Activated CD8-positive, alpha-beta memory T cell treated with anti-CD3 and anti-CD28 coated beads, Interleukin-2, amount 50 U/mL, for 48 hours (primary cell): Measurements from ENCODE around the gene RPS6KA2.
A peak's percentile ranks its signal among the peaks of the same experiment; 100 is the strongest.
"Not testable (repeated sequence)": the region's sequence is repeated elsewhere in the genome, so short reads cannot be mapped to it uniquely, and the experiment has no call there.

ENCODE experiments used
- DNase-seq: peaks from one replicate; pipeline ENCODE4 v3.0.0-alpha.2; 2020

The RPS6KA2 gene

DNA sequence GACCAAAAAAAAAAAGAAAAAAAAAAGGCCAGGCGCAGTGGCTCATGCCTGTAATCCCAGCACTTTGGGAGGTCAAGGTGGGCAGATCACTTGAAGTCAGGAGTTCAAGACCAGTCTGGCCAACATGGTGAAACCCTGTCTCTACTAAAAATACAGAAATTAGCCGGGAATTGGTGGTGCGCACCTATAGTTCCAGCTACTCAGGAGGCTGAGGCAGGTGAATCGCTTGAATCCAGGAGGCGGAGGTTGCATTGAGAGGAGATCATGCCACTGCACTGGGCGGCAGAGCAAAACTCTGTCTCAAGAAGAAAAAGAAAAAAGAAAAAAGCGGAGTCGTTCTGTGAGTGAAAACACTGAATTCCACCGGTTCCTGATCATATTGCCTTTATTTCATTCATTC lies 240.0 kb downstream of the RPS6KA2 start:
- DNase-seq, result not testable (repeated sequence)

DNA sequence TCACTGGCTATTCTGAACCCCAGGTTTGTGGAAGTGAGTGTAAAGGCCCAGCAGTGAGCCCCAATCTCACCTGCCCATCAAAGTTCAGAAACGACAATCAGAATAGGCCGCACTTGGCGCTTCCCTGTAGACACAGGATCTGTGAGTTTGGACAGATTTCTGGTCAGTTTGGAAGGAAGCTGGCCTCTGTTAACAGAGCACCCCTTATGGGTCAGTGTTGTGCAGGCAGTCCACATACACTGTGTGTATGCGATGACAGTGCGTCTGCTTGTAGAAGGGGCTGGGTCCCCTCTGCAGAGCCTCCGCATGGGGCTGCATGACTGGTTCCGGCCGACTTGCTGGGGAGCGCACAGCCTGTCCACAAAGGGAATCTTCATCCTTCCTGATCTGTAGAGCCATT lies 240.9 kb downstream of the RPS6KA2 start:
- DNase-seq, result no peak

DNA sequence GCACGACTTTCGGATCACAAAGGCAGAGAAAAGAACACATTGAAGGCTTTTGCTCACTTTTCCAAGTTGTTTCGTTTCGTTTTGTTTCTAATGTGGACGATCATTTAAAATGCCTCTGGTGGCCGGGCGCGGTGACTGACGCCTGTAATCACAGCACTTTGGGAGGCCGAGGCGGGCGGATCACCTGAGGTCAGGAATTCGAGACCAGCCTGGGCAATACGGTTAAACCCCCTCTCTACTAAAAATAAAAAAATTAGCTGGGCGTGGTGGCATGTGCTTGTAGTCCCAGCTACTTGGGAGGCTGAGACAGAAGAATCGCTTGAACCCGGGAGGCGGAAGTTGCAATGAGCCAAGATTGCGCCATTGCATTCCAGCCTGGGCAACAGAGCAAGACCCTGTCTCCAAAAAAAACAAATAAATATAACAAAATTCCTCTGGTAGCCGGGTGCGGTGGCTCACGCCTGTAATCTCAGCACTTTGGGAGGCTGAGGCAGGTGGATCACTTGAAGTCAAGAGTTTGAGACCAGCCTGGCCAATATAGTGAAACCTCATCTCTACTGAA lies 243.2 kb downstream of the RPS6KA2 start:
- DNase-seq, result not testable (repeated sequence)

DNA sequence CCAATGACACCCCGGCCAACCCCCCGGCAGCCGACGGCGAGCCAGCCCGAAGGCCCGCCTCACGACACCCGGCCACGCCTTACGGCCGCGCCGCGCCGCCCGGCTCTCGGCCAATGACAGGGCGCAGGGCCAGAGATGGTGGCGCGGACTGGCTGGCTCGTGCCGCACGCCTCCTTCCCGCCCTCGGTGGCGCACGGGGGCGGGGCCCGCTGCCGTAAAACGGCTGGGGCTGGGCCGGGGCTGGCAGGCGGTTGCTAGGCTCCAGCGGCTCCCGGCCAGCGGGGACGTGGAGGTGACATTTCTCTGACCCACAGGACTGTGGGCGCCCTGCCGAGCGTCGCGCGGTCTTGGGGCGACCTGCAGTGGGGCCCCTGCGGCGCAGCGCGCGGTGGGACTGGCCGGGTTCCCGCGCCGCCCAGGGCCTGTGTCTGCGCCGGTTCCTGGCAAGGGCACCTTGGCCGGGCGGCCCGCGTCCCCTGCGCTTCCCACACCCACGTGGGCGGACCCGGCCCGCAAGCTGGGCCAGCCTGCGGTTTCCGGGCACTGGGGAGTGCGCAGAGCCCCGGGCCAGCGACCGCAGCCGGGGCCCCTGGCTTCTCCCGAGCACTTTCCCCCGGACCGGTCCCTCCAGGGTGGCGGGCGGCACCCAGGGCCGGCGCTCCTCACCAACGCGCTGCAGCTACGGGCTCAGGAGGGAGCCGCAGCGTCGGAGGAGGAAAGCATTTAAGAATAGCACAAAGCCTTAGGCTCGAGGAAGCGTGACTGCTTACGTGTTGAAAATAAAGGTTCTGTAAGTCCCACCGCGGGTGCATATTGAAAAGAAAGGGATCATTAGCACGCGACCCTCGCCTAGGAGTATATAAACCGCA lies 243.9 kb downstream of the RPS6KA2 start, which contains the start of gene MPC1:
MPC1 (minus strand) TSS at position 8 of the 869 bp plus-strand sequence. CDS start 64 bp downstream, outside the sequence.
- DNase-seq, result peak; percentile 96

DNA sequence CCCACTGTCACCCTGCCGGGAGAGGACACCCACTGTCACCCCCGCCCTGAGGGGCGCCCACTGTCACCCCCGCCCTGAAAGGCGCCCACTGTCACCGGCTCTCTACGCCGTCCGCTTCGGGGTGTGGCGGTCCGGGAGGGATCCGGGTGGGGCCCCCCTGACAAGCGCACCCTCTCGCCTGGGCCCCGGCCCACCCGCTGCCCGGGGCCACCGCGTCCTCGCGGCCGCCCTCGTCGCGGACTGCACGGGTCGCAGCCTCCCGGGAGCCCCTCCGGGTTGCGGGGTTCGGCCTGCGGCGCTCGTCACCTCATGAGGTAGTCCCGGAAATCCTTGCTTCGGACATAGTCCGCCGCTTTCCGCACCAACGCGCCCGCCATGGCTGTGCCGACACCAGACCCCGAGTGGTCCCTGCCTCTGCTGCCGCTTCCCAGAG lies 244.5 kb downstream of the RPS6KA2 start:
- DNase-seq, result no peak

DNA sequence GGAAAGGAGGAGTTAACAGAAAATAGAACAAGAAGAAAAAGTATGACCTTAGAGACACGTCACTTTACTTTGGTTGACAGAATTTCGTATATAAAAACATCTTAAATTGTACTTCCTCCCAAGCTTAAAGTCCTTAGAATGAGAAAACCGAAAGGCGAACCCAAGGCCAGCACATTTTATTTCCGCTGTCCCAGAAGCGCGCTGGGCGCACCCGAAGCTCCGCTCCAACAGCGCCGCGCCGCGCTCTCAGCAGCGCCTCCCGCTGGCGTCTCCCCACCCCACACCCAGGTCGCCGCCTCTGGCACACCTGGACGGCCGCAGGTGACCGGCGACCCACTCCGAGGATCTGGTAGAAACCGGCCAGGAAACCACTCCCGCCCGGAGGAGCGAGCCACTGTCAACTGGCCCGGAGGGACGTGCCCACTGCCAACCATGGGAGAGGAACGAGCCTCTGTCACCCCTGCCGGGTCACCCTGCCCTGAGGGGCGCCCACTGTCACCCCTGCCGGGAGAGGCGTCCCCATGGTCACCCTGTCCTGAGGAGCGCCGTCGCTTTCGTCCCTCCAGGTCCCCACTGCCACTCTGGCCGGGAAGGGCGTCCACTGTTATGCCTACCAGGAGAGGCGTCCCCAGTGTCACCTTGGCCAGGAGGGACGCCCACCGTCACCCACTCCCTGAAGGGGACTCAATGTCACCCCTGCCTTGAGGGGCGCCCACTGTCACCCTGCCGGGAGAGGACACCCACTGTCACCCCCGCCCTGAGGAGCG lies 245.1 kb downstream of the RPS6KA2 start:
- peak; percentile 89 for DNase-seq

DNA sequence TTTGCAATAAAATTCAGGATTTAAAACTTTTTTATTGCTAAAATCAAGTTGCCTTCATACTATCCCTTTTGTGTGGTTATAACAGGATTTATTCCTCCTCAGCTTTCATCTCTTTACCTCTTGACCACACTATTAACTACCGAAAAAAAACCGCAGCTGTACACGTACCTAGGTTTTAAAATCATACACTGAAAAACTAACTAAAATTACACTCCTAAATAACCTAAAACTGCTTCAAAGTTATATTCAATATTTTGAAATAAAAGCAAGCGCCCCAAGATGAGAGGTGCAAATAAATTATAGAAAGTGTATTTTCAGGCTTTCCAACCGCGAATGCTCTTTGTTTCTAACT lies 245.7 kb downstream of the RPS6KA2 start:
- no peak for DNase-seq

DNA sequence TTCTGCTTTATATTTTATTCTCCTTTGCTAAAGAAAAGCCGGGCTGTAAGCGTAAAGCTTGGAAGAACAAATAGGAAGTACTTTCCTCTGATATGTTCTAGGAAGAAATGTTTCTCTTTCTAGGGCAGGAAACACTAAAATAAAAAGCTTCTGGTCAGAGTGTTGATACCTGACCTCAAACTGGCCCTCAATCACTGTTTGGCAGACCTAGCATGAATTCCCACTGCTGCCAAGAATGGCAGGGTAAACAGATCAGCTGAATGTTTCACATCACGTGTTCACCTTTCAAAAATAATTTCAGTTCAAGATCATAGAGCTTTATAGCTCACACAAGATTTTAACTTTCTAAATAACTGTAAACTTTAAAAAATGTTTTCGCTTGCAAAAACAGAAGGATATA lies 247.3 kb downstream of the RPS6KA2 start:
- no peak for DNase-seq

DNA sequence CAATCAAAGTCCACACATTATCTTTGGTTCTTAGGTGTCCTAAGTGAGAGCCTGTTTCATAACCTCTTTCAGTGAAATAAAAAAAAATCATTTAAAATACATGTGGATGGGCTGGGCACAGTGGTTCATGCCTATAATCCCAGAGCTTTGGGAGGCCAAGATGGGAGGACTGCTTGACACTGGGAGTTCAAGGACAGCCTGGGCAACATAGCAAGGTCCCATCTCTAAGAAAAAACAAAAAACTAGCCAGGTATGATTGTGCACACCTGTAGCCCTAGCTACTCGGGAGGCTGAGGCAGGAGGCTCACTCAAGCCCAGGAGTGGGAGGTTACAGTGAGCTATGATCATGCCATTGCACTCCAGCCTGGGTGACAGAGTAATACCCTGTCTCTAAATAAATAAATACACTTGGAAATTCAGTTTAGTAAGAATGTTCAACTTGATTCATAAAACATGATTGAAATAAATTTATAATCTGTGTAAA lies 247.9 kb downstream of the RPS6KA2 start:
- DNase-seq, result no peak

DNA sequence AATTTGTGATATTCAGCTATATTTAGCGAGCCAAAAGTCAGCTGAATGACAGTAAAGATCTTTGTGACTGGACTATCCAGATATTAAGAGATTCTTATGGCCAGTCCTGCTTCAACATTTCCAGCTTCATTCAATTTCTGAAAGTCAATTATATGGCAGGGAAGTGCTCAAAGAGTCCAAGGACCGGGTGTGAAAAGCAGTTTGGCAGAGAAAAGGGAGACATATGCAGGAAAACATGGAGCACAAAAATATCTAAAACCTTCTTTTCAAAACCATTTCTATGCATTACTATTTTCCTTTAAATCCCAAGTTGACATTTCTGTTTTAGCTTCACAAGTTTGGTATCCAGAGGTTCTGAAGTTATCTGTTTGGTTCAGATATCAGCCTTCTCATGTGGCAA lies 249.3 kb downstream of the RPS6KA2 start:
- DNase-seq, result no peak

DNA sequence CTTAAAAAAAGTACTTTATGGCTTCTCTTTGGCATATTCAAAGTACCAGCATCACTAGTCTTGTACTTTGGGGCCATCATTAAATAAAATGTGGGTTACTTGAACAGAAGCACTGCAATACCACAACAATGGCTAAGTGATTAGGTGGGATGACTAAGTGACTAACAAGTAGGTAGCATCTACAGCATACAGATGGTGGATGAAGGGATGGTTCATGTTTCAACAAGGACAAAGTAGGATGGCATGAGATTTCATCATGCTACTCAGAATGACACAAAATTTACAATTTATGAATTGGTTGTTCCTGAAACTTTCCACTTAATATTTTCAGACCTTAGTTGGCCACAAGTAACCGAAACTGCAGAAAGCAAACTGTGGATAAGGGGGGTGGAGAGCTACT lies 252.0 kb downstream of the RPS6KA2 start:
- DNase-seq, result no peak

DNA sequence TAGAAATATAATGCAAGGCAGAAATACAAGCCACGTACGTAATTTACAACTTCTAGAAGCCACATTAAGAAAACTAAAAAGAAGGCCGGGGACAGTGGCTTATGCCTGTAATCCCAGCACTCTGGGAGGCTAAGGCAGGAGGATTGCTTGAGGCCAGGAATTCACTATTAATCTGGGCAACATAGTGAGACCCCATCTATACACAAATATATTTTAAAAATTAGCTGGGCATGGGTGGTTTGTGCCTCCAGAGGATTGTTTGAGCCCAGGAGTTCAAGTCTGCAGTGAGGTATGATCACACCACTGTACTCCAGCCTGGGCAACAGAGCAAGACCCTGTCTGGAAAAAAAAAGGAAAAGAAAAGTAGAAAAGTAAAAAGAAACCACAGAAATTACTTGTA lies 256.6 kb downstream of the RPS6KA2 start:
- no peak for DNase-seq

DNA sequence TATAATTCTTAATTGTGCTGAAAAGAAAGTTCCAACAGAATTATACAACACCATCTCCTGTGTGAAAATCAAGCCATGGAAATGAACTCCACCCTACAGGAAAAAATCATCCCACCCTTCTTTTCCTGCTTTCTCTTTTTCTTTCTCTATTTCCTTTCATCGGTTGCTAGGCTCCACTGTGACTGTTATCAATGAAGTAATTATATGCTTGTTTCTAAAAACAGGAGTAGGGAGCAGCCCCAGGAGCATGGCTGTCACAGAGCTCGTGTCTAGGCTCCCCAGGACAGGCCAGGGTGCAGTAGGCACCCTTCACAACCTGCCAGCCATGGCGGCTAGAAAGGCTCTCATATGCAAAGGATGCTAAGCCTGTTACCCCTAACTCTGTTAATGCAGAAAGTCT lies 257.3 kb downstream of the RPS6KA2 start:
- DNase-seq, result no peak

DNA sequence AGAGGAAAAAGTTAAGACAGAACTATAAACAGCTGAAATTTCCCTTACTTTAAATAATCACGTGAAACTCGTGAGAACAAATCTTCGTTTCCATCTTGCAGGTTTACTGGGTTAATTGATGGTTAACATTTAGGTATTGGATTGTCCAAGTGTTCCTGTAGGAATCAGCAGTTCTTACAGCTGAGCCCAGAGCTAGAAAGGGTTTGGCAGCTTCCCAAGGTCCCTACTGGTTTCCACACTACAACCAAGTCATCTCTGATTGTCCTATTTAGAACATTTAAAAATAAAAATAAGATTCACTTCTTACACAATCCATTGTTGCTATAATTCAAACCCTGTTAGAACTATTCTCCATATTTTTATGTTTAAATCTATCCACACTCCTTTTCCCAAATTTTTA lies 260.1 kb downstream of the RPS6KA2 start:
- no peak for DNase-seq

DNA sequence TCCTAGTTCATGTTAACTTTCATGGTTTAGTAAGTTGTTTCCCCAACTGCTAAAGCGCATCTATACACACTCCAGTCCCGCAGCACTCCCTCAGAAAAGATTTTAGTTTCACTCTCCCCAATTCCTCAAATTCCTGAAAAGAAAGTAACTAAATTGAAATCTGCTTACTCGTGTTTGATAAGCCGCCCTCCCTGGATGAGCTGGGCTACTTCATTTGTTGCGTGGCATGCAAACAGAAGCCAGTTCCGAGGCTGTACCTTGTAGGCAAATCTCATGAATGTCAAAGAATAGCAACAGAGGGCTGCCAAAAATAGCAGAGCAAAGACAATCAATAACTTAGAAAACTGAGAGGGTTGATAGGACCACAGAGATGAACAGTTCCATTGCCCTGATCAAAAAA lies 261.2 kb downstream of the RPS6KA2 start:
- no peak for DNase-seq

DNA sequence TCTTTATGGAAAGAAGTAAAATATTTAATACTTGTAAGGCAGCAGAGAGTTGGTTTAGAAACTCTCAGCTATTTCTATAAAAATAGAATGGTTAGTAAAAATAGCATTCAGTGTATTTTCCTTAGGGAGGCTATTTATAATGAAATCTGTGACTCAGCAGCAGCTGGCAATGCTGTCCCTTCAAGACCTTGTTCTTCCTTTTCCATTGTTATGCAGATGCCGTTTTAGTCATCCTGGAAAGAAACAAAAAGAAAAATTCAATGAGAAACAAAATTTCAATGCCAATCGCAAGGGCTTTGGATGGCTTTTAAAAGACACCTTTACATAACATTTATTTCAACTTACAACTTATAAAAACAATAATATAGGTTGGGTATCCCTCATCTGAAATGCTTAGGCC lies 261.8 kb downstream of the RPS6KA2 start:
- no peak for DNase-seq

DNA sequence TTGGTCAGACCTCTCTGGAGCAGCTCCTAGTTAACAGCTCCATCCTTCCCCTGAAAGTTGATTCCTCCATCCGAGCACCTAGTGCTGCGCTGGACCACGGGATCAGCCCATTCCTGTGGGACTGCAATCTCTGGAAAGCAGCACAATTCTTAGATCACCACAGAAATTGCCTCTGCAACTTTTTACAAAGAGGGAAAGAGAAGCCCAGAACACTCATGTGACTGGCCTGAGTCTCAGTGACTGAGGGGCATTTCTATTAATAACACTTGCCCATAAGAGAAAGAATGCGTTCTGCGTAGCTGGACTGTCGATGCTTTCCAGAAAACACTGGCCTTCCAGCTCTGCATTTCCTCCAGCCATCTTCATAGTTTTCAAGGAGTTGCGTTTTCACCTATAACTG lies 262.6 kb downstream of the RPS6KA2 start:
- DNase-seq, result no peak

DNA sequence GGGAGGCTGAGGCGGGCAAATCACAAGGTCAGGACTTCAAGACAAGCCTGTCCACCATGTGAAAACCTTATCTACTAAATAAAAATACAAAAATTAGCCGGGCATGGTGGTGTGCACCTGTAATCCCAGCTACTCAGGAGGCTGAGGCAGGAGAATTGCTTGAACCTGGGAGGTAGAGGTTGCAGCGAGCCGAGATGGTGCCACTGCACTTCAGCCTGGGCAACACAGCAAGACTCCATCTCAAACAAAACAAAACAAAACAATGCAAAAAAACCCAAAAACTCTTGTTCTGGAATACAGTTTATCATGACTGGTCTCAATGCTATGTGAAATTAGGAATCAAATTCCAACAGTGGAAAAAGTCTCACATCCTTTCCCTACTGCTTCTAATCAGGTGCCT lies 264.6 kb downstream of the RPS6KA2 start:
- DNase-seq, result not testable (repeated sequence)

DNA sequence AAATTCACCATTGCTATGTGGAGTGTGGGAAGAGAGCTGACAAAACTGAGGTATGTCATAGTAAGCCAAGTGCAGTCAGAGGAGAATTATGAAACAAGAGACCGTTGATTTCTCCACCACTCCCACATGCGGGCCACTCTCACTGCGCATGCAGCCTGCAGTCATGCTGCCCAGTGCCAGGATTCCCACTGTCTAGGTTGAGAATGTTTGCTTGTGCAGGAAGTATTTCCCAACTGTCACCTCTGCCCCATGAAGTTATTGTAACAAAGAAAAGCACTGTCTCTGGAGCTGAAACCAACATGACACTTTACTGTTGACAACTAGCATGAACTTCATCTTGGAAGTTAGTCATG lies 266.0 kb downstream of the RPS6KA2 start:
- DNase-seq, result no peak

DNA sequence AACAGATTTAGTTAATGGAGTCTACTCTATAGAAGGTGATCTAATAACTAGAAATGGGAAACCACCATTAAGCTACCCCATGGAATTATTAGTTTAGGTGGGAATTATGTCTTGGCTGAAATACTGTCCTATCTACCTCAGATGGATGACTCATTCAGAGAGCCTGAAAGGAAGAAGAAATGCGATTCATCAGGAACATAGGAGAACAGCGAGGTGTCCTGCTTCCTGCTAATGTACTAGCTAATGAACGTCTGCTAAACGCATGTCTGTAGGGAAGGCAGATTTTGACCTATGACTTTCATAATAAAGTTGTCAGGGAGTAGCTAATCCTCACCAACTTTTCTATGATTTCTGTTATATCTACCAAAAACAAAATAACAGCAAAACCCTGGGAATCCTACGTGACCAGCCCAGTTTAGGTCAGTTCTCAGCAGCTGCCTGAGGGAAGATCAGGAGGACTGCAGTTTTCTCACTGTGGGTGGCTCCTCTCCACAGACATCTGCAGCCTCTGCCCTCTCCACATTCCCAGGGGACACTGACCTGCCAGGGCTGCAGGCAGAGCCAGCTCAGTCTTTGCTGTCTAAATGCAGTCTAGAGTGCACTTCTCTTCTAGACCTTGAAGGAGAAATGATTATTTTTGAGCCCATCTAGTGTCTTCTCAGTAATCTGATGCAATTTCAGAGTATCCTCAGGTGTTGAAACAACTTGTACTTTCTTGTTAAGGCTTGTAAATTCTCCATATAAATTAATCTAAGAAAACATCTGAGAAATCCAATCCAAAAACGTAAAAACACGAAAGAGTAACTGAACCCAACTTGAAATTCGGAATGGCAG lies 266.6 kb downstream of the RPS6KA2 start:
- DNase-seq, result no peak
